Occipital lobe (tissue), 2 donors: ENCODE results near the gene SLC9A6. TPM values are rescaled to one million over a fixed set of nuclear protein-coding genes. Genes with fewer than 3 reads are reported as not detected.
"Not testable (repeated sequence)": the region's sequence is repeated elsewhere in the genome, so short reads cannot be mapped to it uniquely, and the experiment has no call there.

Experiments used
- DNase-seq: peaks from one replicate; lab custom pipeline; 2025; lab: John Stamatoyannopoulos, UW
- total RNA-seq: library from RNA; depleted of rRNA; stranded (reverse); fragments of >200 nt; gene quantifications from one replicate; pipeline ENCODE4 v1.2.3, GENCODE V29; 2014

Gene SLC9A6
- total RNA-seq, 1 donor from 2014 or later: 140 TPM

GRCh38 chrX:136063340-136064079 is 78.3 kb downstream of the SLC9A6 start:
- no peak for DNase-seq

DNA sequence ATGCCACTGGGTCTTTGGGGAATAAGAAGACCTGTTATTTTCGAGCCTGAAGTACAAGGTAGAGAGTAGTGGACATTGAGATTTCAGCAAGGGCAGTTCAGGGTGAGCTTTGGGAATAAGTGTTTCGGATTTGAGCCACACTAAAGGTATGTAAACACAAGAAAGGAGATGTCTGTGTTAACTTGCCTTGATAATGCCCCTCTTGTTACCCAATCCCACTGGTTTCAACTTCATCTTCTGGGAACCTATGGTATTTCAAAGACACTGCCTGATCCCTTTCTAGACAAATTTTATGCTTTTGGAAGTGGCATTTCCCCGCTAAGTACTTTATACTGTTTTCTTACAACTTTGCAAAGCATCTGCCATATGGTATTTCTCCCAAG is 79.4 kb downstream of the SLC9A6 start:
- DNase-seq: no peak

- no peak for DNase-seq
Observed at GRCh38 chrX:136065044-136065671, 79.9 kb downstream of the SLC9A6 start.

DNA sequence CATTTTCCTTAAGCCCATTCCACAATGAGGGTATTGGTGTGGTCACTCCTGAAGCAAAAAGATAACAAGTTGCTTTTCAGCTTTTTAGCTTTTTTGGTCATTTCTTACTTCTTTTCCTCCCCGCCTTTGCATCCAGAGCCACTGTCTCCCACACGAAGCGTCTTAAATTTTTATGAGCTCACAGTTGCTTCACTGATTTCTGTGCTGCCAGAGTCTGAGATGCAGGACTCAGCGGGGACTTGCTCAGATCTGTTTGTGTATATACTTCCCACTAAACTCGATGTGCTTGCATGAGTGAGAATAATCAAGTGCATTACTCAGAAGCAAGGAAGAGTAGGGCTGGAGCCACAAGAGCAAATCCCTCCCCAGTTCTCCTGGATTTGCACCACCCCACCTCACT is 81.9 kb downstream of the SLC9A6 start:
- DNase-seq: no peak

GRCh38 chrX:136067966-136068365 is 82.7 kb downstream of the SLC9A6 start:
- no peak for DNase-seq

GRCh38 chrX:136076942-136077341 is 91.7 kb downstream of the SLC9A6 start:
- DNase-seq: no peak

GRCh38 chrX:136080766-136081165 is 95.5 kb downstream of the SLC9A6 start:
- DNase-seq: no peak

DNA sequence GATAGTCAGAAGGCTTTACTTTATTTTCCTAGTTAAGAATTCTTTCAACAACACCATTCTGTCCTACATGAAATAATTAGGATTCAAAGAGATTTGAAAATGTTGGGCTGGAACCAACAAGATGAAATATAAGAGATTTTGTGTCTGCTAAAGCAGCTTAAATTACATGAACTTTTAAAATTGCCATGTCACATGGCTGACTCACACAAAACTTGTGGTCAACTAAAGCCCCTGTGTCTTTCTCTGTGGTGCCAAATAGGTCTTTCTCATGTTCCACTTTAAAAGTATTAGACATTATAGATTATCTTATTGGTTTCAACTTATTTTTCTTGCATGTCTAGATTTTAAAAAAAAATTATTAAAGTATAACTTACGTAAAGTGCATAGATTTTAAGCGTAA is 101.3 kb downstream of the SLC9A6 start:
- DNase-seq: no peak

DNA sequence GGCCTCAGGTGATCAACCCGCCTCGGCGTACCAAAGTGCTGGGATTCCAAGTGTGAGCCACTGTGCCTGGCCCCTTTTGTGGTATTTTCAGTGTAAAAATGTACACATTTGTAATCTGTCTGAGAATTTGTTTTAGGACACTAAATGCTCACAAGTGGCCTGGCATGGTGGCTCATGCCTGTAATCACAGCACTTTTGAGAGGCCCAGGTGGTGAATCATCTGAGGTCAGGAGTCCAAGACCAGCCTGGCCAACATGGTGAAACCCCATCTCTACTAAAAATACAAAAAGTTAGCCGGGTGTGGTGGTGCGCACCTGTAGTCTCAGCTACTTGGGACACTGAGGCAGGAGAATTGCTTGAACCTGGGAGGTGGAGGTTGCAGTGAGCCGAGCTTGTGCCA is 106.7 kb downstream of the SLC9A6 start:
- DNase-seq: not testable (repeated sequence)

GRCh38 chrX:136094962-136095361 is 109.7 kb downstream of the SLC9A6 start:
- DNase-seq: no peak

Other genes starting within 250 kb of the SLC9A6 start
- not detected for gene CT45A3, start 217.2 kb upstream of the SLC9A6 start, total RNA-seq
- not detected for gene CT45A5, start 199.9 kb upstream of the SLC9A6 start, total RNA-seq
- gene CT45A6, start 182.6 kb upstream of the SLC9A6 start, total RNA-seq: not detected
- not detected for gene CT45A2, start 165.4 kb upstream of the SLC9A6 start, total RNA-seq
- gene CT45A7, start 148.2 kb upstream of the SLC9A6 start, total RNA-seq: not detected
- gene CT45A8, start 130.9 kb upstream of the SLC9A6 start, total RNA-seq: not detected
- not detected for gene CT45A9, start 113.6 kb upstream of the SLC9A6 start, total RNA-seq
- gene CT45A10, start 92.0 kb upstream of the SLC9A6 start, total RNA-seq: not detected
- not detected for gene SAGE1, start 91.7 kb upstream of the SLC9A6 start, total RNA-seq
- 16.7 TPM for gene MMGT1, start 11.4 kb upstream of the SLC9A6 start, total RNA-seq
- 90.0 TPM for gene FHL1, start 162.1 kb downstream of the SLC9A6 start, total RNA-seq